Measurements from ENCODE around the gene DCAF4. TPM values are rescaled to one million over a fixed set of nuclear protein-coding genes. Genes with fewer than 3 reads are reported as not detected.

The DCAF4 gene
- total RNA-seq, 1 donor from 2014 or later = 9.5 TPM

GRCh38 chr14:72880820-72881219 is 45.4 kb upstream of the DCAF4 start:
- no peak for DNase-seq (ENCODE audit: low read depth, low spot score)
- H3K9me3 Mint-ChIP-seq = no peaks in the 10 kb centered on the region
- no peaks in the 10 kb centered on the region for H3K36me3 Mint-ChIP-seq (ENCODE audit: low read depth)
- peaks cover 6% of the 10 kb centered on the region for H3K27me3 Mint-ChIP-seq (ENCODE audit: low read depth)
- no peak overlapping the region for H3K4me3 Mint-ChIP-seq
- H3K4me1 Mint-ChIP-seq = peaks cover 25% of the 10 kb centered on the region
- TF ChIP-seq CTCF (conservative IDR thresholded peaks at IDR 0.05) = no peak
- no peak overlapping the region for H3K27ac Mint-ChIP-seq (ENCODE audit: unreplicated experiment)

- no peaks in the 10 kb centered on the region for H3K36me3 Mint-ChIP-seq (ENCODE audit: low read depth)
- no peak overlapping the region for H3K4me3 Mint-ChIP-seq
- H3K4me1 Mint-ChIP-seq = peaks cover 23% of the 10 kb centered on the region
- no peak for DNase-seq (ENCODE audit: low read depth, low spot score)
- H3K27ac Mint-ChIP-seq (ENCODE audit: unreplicated experiment) = no peak overlapping the region
- TF ChIP-seq CTCF (conservative IDR thresholded peaks at IDR 0.05) = no peak
- no peaks in the 10 kb centered on the region for H3K9me3 Mint-ChIP-seq
- peaks cover 10% of the 10 kb centered on the region for H3K27me3 Mint-ChIP-seq (ENCODE audit: low read depth)
These were observed 44.7 kb upstream of the DCAF4 start for GRCh38 chr14:72881543-72881942.

- Mint-ChIP-seq H3K36me3 (ENCODE audit: low read depth) (no peaks in the 10 kb centered on the region), H3K9me3 (no peaks in the 10 kb centered on the region), H3K27me3 (ENCODE audit: low read depth) (peaks cover 10% of the 10 kb centered on the region), H3K4me3 (no peak overlapping the region), H3K27ac (ENCODE audit: unreplicated experiment) (no peak overlapping the region), H3K4me1 (peaks cover 19% of the 10 kb centered on the region)
- TF ChIP-seq CTCF (conservative IDR thresholded peaks at IDR 0.05) = no peak
- no peak for DNase-seq (ENCODE audit: low read depth, low spot score)
These were observed 44.2 kb upstream of the DCAF4 start for GRCh38 chr14:72882047-72882446.

GRCh38 chr14:72882463-72882862 is 43.8 kb upstream of the DCAF4 start:
- no peak overlapping the region for H3K4me3 Mint-ChIP-seq
- no peaks in the 10 kb centered on the region for H3K36me3 Mint-ChIP-seq (ENCODE audit: low read depth)
- peaks cover 14% of the 10 kb centered on the region for H3K27me3 Mint-ChIP-seq (ENCODE audit: low read depth)

GRCh38 chr14:72883109-72883508 is 43.2 kb upstream of the DCAF4 start:
- Mint-ChIP-seq H3K9me3 (no peaks in the 10 kb centered on the region), H3K27me3 (ENCODE audit: low read depth) (peaks cover 21% of the 10 kb centered on the region), H3K4me1 (peaks cover 16% of the 10 kb centered on the region), H3K36me3 (ENCODE audit: low read depth) (no peaks in the 10 kb centered on the region), H3K4me3 (no peak overlapping the region), H3K27ac (ENCODE audit: unreplicated experiment) (no peak overlapping the region)
- DNase-seq (ENCODE audit: low read depth, low spot score) = no peak
- TF ChIP-seq CTCF (conservative IDR thresholded peaks at IDR 0.05) = no peak

More at GRCh38 chr14:72882463-72882862, 43.8 kb upstream of the DCAF4 start:
- Mint-ChIP-seq H3K4me1 (peaks cover 18% of the 10 kb centered on the region), H3K27ac (ENCODE audit: unreplicated experiment) (no peak overlapping the region), H3K9me3 (no peaks in the 10 kb centered on the region)
- TF ChIP-seq CTCF (conservative IDR thresholded peaks at IDR 0.05) = no peak
- DNase-seq (ENCODE audit: low read depth, low spot score) = no peak

GRCh38 chr14:72883961-72884360 is 42.3 kb upstream of the DCAF4 start:
- Mint-ChIP-seq H3K9me3 (no peaks in the 10 kb centered on the region), H3K4me3 (no peak overlapping the region), H3K36me3 (ENCODE audit: low read depth) (no peaks in the 10 kb centered on the region), H3K27ac (ENCODE audit: unreplicated experiment) (no peak overlapping the region), H3K4me1 (peaks cover 19% of the 10 kb centered on the region), H3K27me3 (ENCODE audit: low read depth) (peaks cover 29% of the 10 kb centered on the region)
- no peak for DNase-seq (ENCODE audit: low read depth, low spot score)
- no peak for TF ChIP-seq CTCF (conservative IDR thresholded peaks at IDR 0.05)

Measured in neural crest cell (in vitro differentiated cells).